ENCODE results near the gene AHSP. TPM values are rescaled to one million over a fixed set of nuclear protein-coding genes. Genes with fewer than 3 reads are reported as not detected.
A peak's percentile ranks its signal among the peaks of the same experiment; 100 is the strongest.
"Not testable (repeated sequence)": the region's sequence is repeated elsewhere in the genome, so short reads cannot be mapped to it uniquely, and the experiment has no call there.

The AHSP gene
- total RNA-seq, 2 experiments from 2014 or later: not detected

DNA sequence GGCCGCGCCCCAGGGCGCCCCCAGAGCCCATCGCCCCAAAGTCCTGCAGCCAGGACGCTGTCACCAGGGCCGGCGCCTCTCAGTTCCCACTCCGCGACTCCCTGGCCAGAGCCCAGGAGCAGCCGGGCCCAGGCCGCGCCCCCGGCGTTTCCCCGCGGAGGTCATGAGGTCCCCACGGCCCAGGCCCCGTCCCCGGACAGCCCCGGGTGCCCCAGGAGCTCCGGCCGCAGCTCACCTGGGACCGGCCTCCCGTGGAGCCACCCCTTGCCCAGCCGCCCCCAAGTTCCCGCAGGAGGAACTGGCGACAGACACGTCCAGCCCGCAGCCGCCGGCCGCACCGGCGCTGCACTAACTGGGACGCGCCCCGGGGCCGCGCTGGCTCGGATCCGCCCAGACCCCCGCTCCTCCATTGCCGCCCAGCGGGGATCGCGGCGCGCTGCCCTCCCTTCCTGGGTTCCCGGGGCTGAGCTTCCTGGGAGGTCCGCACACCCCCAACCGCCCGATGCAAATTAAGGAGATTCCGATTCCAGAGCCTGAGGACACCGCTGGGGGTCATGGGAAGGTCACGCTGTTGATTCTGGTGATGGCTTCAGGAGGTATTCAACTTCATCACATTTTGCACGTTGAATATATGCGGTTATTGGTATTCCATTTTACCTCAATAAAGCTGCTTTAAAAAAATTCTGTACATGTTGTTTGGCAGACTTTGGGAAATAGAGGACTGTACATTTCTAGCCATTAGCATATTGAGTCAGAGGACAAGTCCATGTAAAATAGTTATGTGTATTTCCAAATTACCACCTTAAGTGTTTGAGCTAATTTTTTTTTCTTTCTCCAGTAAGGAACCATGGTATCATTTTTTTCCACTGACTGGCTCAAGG, 9.9 kb downstream of the AHSP start:
- no peak overlapping the region for H3K4me3 Mint-ChIP-seq
- no peak overlapping the region for H3K27ac Mint-ChIP-seq
- CTCF ChIA-PET: no interaction called here
- H3K4me1 Mint-ChIP-seq (ENCODE audit: low read depth): peaks cover 13% of the 10 kb centered on the region
- intact Hi-C loops (cut with micrococcal nuclease): no loop called here
- peaks cover 18% of the 10 kb centered on the region for H3K9me3 Mint-ChIP-seq
- peaks cover 2% of the 10 kb centered on the region for H3K36me3 Mint-ChIP-seq
- POLR2A ChIA-PET: no interaction called here
- no peak for DNase-seq
- peaks cover 30% of the 10 kb centered on the region for H3K27me3 Mint-ChIP-seq

DNA sequence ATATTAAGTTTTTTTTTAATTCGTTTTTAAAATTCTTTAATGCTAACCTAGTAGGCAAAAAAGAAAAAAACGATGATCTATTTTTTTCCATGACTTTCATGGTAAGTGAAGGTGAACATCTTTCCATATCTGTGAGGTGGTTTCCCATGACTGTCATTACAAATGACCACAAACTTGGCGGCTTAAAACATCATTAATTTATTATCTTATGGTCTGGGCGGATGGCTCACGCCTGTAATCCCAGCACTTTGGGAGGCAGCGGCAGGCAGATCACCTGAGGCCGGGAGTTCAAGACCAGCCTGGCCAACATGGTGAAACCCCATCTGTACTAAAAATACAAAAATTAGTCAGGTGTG, 10.5 kb downstream of the AHSP start:
- H3K36me3 Mint-ChIP-seq; H3K27ac Mint-ChIP-seq; POLR2A ChIA-PET; DNase-seq; CTCF ChIA-PET; intact Hi-C loops (cut with micrococcal nuclease); H3K4me3 Mint-ChIP-seq: not testable (repeated sequence)
- peaks cover 30% of the 10 kb centered on the region for H3K27me3 Mint-ChIP-seq
- H3K4me1 Mint-ChIP-seq (ENCODE audit: low read depth): peaks cover 13% of the 10 kb centered on the region
- peaks cover 21% of the 10 kb centered on the region for H3K9me3 Mint-ChIP-seq

DNA sequence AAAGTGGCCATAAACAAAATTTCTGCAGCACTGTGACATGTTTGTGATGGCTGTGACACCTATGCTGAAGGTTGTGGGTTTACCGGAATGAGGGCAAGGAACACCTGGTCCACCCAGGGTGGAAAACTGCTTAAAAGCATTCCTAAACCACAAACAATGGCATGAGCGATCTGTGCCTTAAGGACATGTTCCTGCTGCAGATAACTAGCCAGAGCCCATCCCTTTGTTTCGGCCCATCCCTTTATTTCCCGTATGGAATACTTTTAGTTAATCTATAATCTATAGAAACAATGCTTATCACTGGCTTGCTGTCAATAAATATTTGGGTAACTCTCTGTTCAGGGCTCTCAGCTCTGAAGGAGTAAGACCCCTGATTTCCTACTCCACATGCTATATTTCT, 12.1 kb downstream of the AHSP start:
- Mint-ChIP-seq H3K4me1 (ENCODE audit: low read depth) (peaks cover 13% of the 10 kb centered on the region), H3K27me3 (peaks cover 27% of the 10 kb centered on the region), H3K9me3 (peaks cover 21% of the 10 kb centered on the region)
- POLR2A ChIA-PET; H3K36me3 Mint-ChIP-seq; DNase-seq; H3K4me3 Mint-ChIP-seq; H3K27ac Mint-ChIP-seq; intact Hi-C loops (cut with micrococcal nuclease); CTCF ChIA-PET: not testable (repeated sequence)

DNA sequence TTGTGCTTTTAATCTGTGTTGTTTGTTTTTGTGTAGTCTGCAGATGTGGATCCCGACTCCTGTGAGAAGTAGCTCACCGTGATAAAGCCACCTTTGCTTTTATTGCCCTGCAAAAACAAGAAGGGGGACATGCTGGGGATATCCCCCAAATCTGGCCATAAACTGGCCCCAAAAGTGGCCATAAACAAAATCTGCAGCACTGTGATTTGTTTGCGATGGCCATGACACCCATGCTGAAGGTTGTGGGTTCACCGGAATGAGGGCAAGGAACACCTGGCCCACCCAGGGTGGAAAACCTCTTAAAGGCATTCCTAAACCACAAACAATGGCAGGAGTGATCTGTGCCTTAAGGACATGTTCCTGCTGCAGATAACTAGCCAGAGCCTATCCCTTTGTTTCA, 15.1 kb downstream of the AHSP start:
- H3K36me3 Mint-ChIP-seq: peaks cover 2% of the 10 kb centered on the region
- no peak for DNase-seq
- ChIA-PET CTCF (no interaction called here), POLR2A (no interaction called here)
- peaks cover 24% of the 10 kb centered on the region for H3K27me3 Mint-ChIP-seq
- H3K4me1 Mint-ChIP-seq (ENCODE audit: low read depth): peaks cover 7% of the 10 kb centered on the region
- H3K4me3 Mint-ChIP-seq: no peak overlapping the region
- H3K27ac Mint-ChIP-seq: no peak overlapping the region
- peaks cover 21% of the 10 kb centered on the region for H3K9me3 Mint-ChIP-seq
- intact Hi-C loops (cut with micrococcal nuclease): no loop called here

DNA sequence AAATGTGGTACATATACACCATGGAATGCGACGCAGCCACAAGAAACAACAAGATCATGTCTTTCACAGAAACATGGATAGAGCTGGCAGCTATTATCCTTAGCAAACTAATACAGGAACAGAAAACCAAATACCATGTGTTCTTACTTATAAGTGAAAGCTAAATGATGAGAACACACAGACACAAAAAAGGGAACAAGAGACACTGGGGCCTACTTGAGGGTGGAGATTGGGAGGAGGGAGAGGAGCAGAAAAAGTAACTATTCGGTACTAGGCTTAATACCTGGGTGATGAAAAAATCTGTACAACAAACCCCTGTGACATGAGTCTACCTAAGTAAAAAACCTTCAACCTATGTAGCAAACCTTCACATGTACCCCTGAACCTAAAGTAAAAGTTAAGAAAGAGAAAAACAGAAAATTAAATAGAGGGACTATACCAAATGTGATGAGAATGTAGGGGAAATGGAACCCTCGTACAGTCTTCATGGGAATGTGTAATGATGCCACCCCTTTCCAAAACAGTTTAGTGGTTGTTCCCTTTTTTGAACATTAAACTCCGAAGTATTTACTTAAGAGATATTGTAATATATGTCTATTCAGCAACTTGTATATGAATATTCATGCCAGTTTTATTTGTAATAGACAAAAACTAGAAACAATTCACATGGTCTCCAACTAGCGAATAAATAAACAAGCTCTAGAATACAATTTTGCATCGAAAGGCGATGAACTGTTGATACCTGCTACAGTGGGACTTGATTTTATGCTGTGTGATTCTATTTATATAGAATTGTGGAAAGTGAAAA, 33.9 kb downstream of the AHSP start:
- H3K9me3 Mint-ChIP-seq: no peaks in the 10 kb centered on the region
- CTCF ChIA-PET: no interaction called here

DNA sequence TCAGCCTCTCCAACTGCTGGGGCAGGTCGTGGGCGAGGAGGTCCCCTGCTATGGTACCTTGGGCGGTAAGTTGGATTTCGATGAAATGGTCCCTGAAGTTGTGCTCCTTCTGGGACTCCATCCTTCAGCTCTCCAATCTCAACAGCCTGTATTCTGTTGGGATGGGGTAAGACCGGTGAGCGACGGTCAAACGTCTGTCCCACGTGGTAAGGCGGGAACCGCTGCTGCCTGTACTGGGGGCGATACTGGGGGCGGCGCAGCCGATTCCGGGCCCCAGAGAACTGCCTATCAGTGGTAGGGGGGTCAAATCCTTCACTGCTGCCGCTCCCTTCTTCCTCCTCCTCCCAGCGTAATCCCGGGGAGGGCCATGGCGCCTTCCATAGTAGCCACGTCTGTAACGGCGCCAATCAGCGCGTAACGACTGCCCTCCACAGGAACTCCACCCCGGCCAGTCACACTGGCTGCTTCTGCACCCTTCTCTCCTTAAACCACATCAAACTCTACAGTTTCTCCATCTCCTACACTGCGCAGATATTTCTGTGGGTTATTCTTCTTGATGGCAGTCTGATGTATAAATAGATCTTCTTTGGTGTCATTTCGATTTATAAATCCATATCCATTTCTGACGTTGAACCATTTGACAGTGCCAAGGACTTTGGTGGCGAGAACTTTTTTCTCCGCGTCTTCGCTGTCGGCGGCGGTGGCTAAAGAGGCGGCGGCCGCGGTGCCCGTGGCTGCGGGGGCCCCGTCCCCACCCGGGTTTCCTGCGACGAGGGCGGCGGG, 41.1 kb downstream of the AHSP start:
- ChIA-PET CTCF (no interaction called here), POLR2A (no interaction called here)
- Mint-ChIP-seq H3K27me3 (peaks cover 41% of the 10 kb centered on the region), H3K36me3 (peaks cover 2% of the 10 kb centered on the region), H3K4me3 (peak overlapping the region; percentile 9), H3K4me1 (ENCODE audit: low read depth) (peaks cover 5% of the 10 kb centered on the region), H3K27ac (no peak overlapping the region), H3K9me3 (peaks cover 8% of the 10 kb centered on the region)
- intact Hi-C loops (cut with micrococcal nuclease): no loop called here
- peak; percentile 22 for DNase-seq

More for the DNA sequence above, 33.9 kb downstream of the AHSP start:
- H3K27me3 Mint-ChIP-seq: peaks cover 13% of the 10 kb centered on the region
- no peaks in the 10 kb centered on the region for H3K4me1 Mint-ChIP-seq (ENCODE audit: low read depth)
- H3K4me3 Mint-ChIP-seq: no peak overlapping the region
- H3K27ac Mint-ChIP-seq: no peak overlapping the region
- intact Hi-C loops (cut with micrococcal nuclease): no loop called here
- POLR2A ChIA-PET: no interaction called here
- DNase-seq: no peak
- H3K36me3 Mint-ChIP-seq: no peaks in the 10 kb centered on the region

DNA sequence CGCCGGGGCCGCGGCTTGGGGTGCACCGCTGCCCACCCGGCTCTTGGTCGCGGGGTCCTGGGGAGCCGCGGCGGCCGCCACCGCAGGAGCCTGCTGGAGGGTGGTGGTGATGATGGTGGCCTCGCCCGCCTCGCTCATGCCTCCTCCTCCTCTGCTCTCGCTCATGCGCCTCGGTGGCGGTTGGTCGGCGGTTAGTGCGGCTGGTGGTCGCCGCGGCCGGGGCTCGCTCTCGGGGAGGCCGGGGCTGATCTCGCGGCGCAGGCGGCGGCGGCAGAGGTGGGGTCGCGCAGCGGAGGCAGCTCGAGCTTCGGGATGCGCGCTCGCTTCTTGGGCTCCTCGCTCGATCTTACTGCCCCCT, 41.6 kb downstream of the AHSP start:
- peaks cover 8% of the 10 kb centered on the region for H3K9me3 Mint-ChIP-seq
- CTCF ChIA-PET: no interaction called here
- peaks cover 41% of the 10 kb centered on the region for H3K27me3 Mint-ChIP-seq
- DNase-seq: no peak
- POLR2A ChIA-PET: no interaction called here
- H3K27ac Mint-ChIP-seq: no peak overlapping the region
- peaks cover 2% of the 10 kb centered on the region for H3K36me3 Mint-ChIP-seq
- H3K4me1 Mint-ChIP-seq (ENCODE audit: low read depth): peaks cover 5% of the 10 kb centered on the region
- H3K4me3 Mint-ChIP-seq: no peak overlapping the region
- intact Hi-C loops (cut with micrococcal nuclease): no loop called here

DNA sequence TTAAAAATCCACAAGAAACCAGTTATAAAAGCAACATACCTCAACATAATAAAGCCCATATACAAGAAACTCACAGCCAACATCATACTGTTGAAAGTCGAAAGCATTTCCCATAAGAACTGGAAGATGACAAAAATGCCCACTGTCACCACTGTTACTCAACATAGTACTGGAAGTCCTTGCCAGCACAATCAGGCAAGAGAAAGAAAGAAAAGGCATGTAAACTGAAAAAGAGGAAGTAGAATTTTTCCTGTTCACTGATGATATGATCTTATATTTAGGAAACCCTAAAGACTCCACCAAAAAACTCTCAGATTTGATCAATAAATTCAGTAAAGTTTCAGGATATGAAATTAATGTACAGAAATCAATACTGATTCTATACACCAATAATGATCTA, 45.1 kb downstream of the AHSP start:
- Mint-ChIP-seq H3K27me3 (peaks cover 33% of the 10 kb centered on the region), H3K36me3 (peaks cover 7% of the 10 kb centered on the region), H3K4me1 (ENCODE audit: low read depth) (peaks cover 5% of the 10 kb centered on the region), H3K9me3 (peaks cover 24% of the 10 kb centered on the region), H3K27ac (no peak overlapping the region), H3K4me3 (no peak overlapping the region)
- POLR2A ChIA-PET: no interaction called here
- no peak for DNase-seq
- CTCF ChIA-PET: no interaction called here
- intact Hi-C loops (cut with micrococcal nuclease): no loop called here

DNA sequence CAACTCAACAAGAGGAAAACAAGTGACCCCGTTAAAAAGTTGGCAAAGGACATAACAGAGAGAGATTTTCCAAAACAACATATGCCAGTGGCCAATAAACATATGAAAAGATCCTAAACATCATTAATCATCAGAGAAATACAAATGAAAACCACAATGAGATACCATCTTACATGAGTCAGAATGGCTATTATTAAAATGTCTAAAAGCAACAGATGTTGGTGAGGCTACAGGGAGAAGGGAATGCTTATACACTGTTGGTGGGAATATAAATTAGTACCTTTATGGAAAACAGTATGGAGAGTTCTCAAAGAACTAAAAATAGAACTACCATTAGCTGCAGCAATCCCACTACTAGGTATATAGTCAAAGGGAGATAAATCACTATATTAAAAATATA, 46.5 kb downstream of the AHSP start:
- H3K4me1 Mint-ChIP-seq (ENCODE audit: low read depth); H3K36me3 Mint-ChIP-seq; H3K27ac Mint-ChIP-seq; DNase-seq; CTCF ChIA-PET; intact Hi-C loops (cut with micrococcal nuclease); H3K4me3 Mint-ChIP-seq: not testable (repeated sequence)
- POLR2A ChIA-PET: interaction anchor here (0.5 kb wide), 1 partner anchor 83 kb away, joined by 5 read pairs; no protein-coding TSS in a partner anchor
- peaks cover 23% of the 10 kb centered on the region for H3K27me3 Mint-ChIP-seq
- H3K9me3 Mint-ChIP-seq: peaks cover 36% of the 10 kb centered on the region

DNA sequence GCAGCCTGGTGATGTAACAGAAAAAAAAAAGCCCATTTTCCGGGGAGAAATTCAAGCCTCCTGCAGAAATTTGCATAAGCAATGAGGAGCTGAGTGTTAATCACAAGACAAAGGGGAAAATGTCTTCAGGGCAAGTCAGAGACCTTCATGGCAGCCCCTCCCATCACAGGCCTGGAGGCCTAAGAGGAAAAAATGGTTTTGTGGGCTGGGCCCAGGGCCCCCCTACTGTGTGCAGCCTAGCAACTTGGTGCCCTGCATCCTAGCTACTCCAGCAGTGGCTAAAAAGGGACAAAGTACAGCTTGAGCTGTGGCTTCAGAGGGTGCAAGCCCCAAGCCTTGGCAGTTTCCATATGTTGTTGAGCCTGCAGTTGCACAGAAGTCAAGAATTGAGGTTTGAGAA, 49.7 kb downstream of the AHSP start:
- Mint-ChIP-seq H3K4me1 (ENCODE audit: low read depth) (no peaks in the 10 kb centered on the region), H3K36me3 (peaks cover 9% of the 10 kb centered on the region), H3K27ac (no peak overlapping the region), H3K27me3 (peaks cover 2% of the 10 kb centered on the region), H3K9me3 (peaks cover 48% of the 10 kb centered on the region), H3K4me3 (no peak overlapping the region)
- ChIA-PET CTCF (no interaction called here), POLR2A (no interaction called here)
- intact Hi-C loops (cut with micrococcal nuclease): no loop called here
- no peak for DNase-seq
